ENCODE measurements around the gene CETP.

- TF ChIP-seq, protein P1, sequence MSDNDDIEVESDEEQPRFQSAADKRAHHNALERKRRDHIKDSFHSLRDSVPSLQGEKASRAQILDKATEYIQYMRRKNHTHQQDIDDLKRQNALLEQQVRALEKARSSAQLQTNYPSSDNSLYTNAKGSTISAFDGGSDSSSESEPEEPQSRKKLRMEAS (IDR thresholded peaks at IDR 0.05): no peak
- TF ChIP-seq, protein P2, sequence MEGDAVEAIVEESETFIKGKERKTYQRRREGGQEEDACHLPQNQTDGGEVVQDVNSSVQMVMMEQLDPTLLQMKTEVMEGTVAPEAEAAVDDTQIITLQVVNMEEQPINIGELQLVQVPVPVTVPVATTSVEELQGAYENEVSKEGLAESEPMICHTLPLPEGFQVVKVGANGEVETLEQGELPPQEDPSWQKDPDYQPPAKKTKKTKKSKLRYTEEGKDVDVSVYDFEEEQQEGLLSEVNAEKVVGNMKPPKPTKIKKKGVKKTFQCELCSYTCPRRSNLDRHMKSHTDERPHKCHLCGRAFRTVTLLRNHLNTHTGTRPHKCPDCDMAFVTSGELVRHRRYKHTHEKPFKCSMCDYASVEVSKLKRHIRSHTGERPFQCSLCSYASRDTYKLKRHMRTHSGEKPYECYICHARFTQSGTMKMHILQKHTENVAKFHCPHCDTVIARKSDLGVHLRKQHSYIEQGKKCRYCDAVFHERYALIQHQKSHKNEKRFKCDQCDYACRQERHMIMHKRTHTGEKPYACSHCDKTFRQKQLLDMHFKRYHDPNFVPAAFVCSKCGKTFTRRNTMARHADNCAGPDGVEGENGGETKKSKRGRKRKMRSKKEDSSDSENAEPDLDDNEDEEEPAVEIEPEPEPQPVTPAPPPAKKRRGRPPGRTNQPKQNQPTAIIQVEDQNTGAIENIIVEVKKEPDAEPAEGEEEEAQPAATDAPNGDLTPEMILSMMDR (IDR thresholded peaks at IDR 0.05; ENCODE audit: low read depth, low read length, missing input control): no peak
- no peak for TF ChIP-seq JUND (IDR thresholded peaks at IDR 0.05)
- TF ChIP-seq REST (IDR thresholded peaks at IDR 0.05): no peak
- no peak for TF ChIP-seq RAD21 (IDR thresholded peaks at IDR 0.05)
- TF ChIP-seq, protein P3, sequence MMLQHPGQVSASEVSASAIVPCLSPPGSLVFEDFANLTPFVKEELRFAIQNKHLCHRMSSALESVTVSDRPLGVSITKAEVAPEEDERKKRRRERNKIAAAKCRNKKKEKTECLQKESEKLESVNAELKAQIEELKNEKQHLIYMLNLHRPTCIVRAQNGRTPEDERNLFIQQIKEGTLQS (IDR thresholded peaks at IDR 0.05): no peak
- TF ChIP-seq FOXA1 (IDR thresholded peaks at IDR 0.05): no peak
- no peak for TF ChIP-seq GABPA (IDR thresholded peaks at IDR 0.05 in 1 of 2, conservative IDR thresholded peaks at IDR 0.05 in 1 of 2)
- TF ChIP-seq EGR1 (IDR thresholded peaks at IDR 0.05; ENCODE audit: low read depth in 2 of 2): no peak
- TF ChIP-seq YY1 (IDR thresholded peaks at IDR 0.05): no peak
- TF ChIP-seq TAF1 (conservative IDR thresholded peaks at IDR 0.05): no peak
- TF ChIP-seq RXRA (IDR thresholded peaks at IDR 0.05): no peak
- no peak for TF ChIP-seq SP1 (IDR thresholded peaks at IDR 0.05)
These were observed 11.3 kb upstream of the CETP start for GRCh38 chr16:56950455-56950854.

Data from liver (tissue), 3 donors.